ENCODE data around the gene NDUFS4. TPM values are rescaled to one million over a fixed set of nuclear protein-coding genes. Genes with fewer than 3 reads are reported as not detected.

Gene NDUFS4
- total and polyA plus RNA-seq, 2 donors (not counting 1 experiment from before 2014, with no cell fraction given), result 147 to 194 TPM

DNA sequence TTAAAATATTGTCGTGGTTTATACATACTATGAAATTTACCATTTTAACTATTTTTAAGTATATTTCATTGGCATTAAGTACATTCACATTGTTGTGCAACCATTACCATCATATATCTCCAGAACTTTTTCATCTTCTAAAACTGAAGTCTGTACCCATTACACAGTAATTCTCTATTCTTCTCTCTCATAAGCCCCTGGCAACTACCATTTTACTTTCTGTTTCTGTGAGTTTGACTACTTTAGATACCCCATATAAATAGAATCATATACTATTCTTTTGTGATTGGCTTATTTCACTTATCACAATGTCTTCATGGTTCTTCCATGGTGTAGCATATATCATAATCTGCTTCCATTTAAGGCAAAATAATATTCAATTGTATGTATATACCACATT lies 30.3 kb downstream of the NDUFS4 start:
- Histone ChIP-seq H3K27ac (ENCODE audit: insufficient read depth, low read length) (no peak overlapping the region), H3K4me2 (ENCODE audit: extremely low read depth, insufficient read depth, low read length) (no peak overlapping the region), H2AFZ (ENCODE audit: low read length) (no peak overlapping the region), H3K9me3 (ENCODE audit: control insufficient read depth, insufficient read depth, low read depth, low read length) (no peaks in the 10 kb centered on the region), H3K9ac (ENCODE audit: insufficient read depth, low read length) (no peak overlapping the region), H3K4me3 (replicated peaks in 1 of 4; ENCODE audit: control extremely low read depth in 1 of 4, insufficient read depth in 1 of 4, low read depth in 3 of 4, low read length in 4 of 4) (no peak overlapping the region), H4K20me1 (ENCODE audit: control insufficient read depth, extremely low read depth, insufficient read depth, low read length) (peaks cover 2% of the 10 kb centered on the region), H3K79me2 (ENCODE audit: control insufficient read depth, insufficient read depth, low read length) (peaks cover 55% of the 10 kb centered on the region), H3K36me3 (ENCODE audit: control insufficient read depth, insufficient read depth, low read length) (no peaks in the 10 kb centered on the region), H3K4me1 (ENCODE audit: control insufficient read depth, extremely low read depth, insufficient read depth, low read length) (no peaks in the 10 kb centered on the region), H3K27me3 (ENCODE audit: control insufficient read depth, insufficient read depth, low read length) (no peaks in the 10 kb centered on the region)
- no peak for DNase-seq (ENCODE audit: low read depth in 2 of 2)
- TF ChIP-seq EZH2 (IDR thresholded peaks at IDR 0.05; ENCODE audit: low read length, missing control alignments), result no peak
- TF ChIP-seq, protein P1, sequence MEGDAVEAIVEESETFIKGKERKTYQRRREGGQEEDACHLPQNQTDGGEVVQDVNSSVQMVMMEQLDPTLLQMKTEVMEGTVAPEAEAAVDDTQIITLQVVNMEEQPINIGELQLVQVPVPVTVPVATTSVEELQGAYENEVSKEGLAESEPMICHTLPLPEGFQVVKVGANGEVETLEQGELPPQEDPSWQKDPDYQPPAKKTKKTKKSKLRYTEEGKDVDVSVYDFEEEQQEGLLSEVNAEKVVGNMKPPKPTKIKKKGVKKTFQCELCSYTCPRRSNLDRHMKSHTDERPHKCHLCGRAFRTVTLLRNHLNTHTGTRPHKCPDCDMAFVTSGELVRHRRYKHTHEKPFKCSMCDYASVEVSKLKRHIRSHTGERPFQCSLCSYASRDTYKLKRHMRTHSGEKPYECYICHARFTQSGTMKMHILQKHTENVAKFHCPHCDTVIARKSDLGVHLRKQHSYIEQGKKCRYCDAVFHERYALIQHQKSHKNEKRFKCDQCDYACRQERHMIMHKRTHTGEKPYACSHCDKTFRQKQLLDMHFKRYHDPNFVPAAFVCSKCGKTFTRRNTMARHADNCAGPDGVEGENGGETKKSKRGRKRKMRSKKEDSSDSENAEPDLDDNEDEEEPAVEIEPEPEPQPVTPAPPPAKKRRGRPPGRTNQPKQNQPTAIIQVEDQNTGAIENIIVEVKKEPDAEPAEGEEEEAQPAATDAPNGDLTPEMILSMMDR (conservative IDR thresholded peaks at IDR 0.05 in 1 of 2, IDR thresholded peaks at IDR 0.05 in 1 of 2; ENCODE audit: low read depth in 1 of 2, low read length in 2 of 2), result no peak

DNA sequence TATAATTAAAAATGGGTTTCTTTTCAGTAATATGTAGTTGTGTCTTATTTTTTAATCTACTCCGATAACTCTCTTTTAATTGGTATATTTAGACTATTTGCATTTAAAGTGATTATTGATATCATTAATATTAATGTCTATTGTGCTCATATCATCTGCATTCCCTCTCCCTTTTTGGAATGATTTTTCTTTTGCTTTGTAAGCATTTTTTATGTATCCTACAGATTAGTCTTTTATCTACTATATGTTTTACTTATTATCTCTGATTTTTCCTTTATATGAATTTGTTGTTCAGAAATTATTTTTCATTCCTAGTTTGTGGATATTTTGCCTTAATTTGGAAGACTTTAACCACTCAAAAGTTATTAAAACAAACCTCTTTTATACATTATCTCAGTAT lies 34.0 kb downstream of the NDUFS4 start:
- Histone ChIP-seq H3K4me1 (ENCODE audit: control insufficient read depth, extremely low read depth, insufficient read depth, low read length) (no peaks in the 10 kb centered on the region), H4K20me1 (ENCODE audit: control insufficient read depth, extremely low read depth, insufficient read depth, low read length) (peaks cover 2% of the 10 kb centered on the region), H3K27me3 (ENCODE audit: control insufficient read depth, insufficient read depth, low read length) (no peaks in the 10 kb centered on the region), H2AFZ (ENCODE audit: low read length) (no peak overlapping the region), H3K36me3 (ENCODE audit: control insufficient read depth, insufficient read depth, low read length) (no peaks in the 10 kb centered on the region), H3K27ac (ENCODE audit: insufficient read depth, low read length) (no peak overlapping the region), H3K4me3 (replicated peaks in 1 of 4; ENCODE audit: control extremely low read depth in 1 of 4, insufficient read depth in 1 of 4, low read depth in 3 of 4, low read length in 4 of 4) (no peak overlapping the region), H3K9me3 (ENCODE audit: control insufficient read depth, insufficient read depth, low read depth, low read length) (no peaks in the 10 kb centered on the region), H3K9ac (ENCODE audit: insufficient read depth, low read length) (no peak overlapping the region), H3K79me2 (ENCODE audit: control insufficient read depth, insufficient read depth, low read length) (peaks cover 42% of the 10 kb centered on the region), H3K4me2 (ENCODE audit: extremely low read depth, insufficient read depth, low read length) (no peak overlapping the region)
- DNase-seq (ENCODE audit: low read depth in 2 of 2), result no peak
- no peak for TF ChIP-seq EZH2 (IDR thresholded peaks at IDR 0.05; ENCODE audit: low read length, missing control alignments)
- TF ChIP-seq, protein P1 (conservative IDR thresholded peaks at IDR 0.05 in 1 of 2, IDR thresholded peaks at IDR 0.05 in 1 of 2; ENCODE audit: low read depth in 1 of 2, low read length in 2 of 2), result no peak

DNA sequence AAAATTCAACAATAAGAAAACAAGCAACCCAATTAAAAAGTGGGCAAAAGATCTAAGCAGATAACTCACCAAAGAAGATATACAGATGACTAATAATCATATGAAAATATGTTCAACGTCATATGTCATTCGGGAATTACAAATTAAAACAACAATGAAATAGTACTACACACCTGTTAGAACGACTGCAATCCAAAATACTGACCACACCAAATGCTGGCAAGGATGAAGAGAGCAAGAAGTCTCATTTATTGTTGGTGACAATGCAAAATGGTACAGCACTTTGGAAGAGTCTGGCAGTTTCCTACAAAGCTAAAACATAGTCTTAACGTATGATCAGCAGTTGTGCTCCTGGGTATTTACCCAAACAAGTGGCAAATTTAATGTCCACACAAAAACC lies 37.5 kb downstream of the NDUFS4 start:
- Histone ChIP-seq H3K4me2 (ENCODE audit: extremely low read depth, insufficient read depth, low read length) (no peak overlapping the region), H3K9ac (ENCODE audit: insufficient read depth, low read length) (no peak overlapping the region), H2AFZ (ENCODE audit: low read length) (no peak overlapping the region), H3K27ac (ENCODE audit: insufficient read depth, low read length) (no peak overlapping the region), H3K36me3 (ENCODE audit: control insufficient read depth, insufficient read depth, low read length) (no peaks in the 10 kb centered on the region), H3K27me3 (ENCODE audit: control insufficient read depth, insufficient read depth, low read length) (no peaks in the 10 kb centered on the region), H3K79me2 (ENCODE audit: control insufficient read depth, insufficient read depth, low read length) (peaks cover 26% of the 10 kb centered on the region), H3K9me3 (ENCODE audit: control insufficient read depth, insufficient read depth, low read depth, low read length) (no peaks in the 10 kb centered on the region), H3K4me1 (ENCODE audit: control insufficient read depth, extremely low read depth, insufficient read depth, low read length) (peaks cover 3% of the 10 kb centered on the region), H4K20me1 (ENCODE audit: control insufficient read depth, extremely low read depth, insufficient read depth, low read length) (peaks cover 2% of the 10 kb centered on the region), H3K4me3 (replicated peaks in 1 of 4; ENCODE audit: control extremely low read depth in 1 of 4, insufficient read depth in 1 of 4, low read depth in 3 of 4, low read length in 4 of 4) (no peak overlapping the region)
- DNase-seq (ENCODE audit: low read depth in 2 of 2), result no peak
- no peak for TF ChIP-seq EZH2 (IDR thresholded peaks at IDR 0.05; ENCODE audit: low read length, missing control alignments)
- TF ChIP-seq, protein P1 (conservative IDR thresholded peaks at IDR 0.05 in 1 of 2, IDR thresholded peaks at IDR 0.05 in 1 of 2; ENCODE audit: low read depth in 1 of 2, low read length in 2 of 2), result no peak

Data from fibroblast of lung (primary cell).